GM12872 (cell line): ENCODE data around the gene MYO7B.

Experiments
- CTCF ChIP-seq: IDR thresholded peaks from 3 replicates; pipeline ENCODE4 v1.5.1; 2011; ENCODE audit warnings: low read depth, mild to moderate bottlenecking, low read length, moderate library complexity; ENCODE audit not compliant: insufficient read depth

Gene MYO7B

GRCh38 chr2:127566576-127566975 lies 31.1 kb downstream of the MYO7B start:
- peak; percentile 29; the same call in 1 of the 3 replicates for TF ChIP-seq CTCF

DNA sequence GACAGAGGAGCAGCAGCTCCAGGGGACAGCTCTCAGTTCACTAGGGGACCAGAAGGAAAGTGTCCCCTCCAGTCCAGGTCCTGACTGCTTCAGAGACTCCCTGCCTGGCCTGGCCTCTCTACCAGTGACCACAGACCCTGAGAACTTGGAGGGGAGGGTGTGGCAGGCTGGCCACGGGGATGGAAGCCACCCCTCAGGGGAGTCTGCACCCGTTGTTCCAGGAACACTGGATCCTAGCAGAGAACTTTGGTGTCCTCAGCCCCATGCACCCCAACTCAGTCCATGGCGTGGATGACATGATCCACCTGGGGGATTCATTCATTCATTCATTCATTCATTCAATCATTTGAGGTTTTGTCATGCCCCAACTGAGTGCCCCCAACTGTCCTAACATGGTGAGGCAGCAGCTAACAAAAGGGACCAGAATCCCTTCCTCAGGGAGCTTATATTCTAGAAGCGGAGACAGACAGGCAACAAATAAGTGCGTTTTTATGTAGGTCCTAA lies 31.9 kb downstream of the MYO7B start:
- no peak for TF ChIP-seq CTCF

- TF ChIP-seq CTCF = no peak
These were observed 32.6 kb downstream of the MYO7B start for GRCh38 chr2:127568128-127568527.

GRCh38 chr2:127569666-127570065 lies 34.2 kb downstream of the MYO7B start:
- TF ChIP-seq CTCF = no peak

- no peak for TF ChIP-seq CTCF
These were observed 35.1 kb downstream of the MYO7B start for GRCh38 chr2:127570282-127571250.

DNA sequence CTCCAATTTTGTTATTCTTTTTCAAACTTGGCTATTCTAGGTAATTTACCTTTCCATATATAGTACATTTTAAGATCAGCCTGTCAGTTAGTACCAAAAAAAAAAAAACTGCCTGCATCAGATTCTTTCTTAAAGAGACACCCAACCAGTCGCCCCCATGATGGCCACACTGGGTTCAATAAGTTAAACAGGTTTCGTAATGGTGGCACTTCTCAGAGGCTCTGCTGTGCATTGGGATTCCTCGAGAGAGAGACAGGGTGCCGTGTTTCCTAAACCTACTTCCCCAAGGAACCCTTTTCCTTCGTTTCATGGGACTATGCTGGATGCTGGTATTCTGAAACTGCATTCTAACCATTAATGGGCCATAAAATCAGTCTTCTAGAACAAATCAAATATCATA lies 37.4 kb downstream of the MYO7B start:
- TF ChIP-seq CTCF = no peak

- no peak for TF ChIP-seq CTCF
These were observed 37.8 kb downstream of the MYO7B start for GRCh38 chr2:127573298-127573697.
